Ascending aorta (tissue), 2 donors: ENCODE measurements around the gene SDK2. TPM values are rescaled to one million over a fixed set of nuclear protein-coding genes. Genes with fewer than 3 reads are reported as not detected.

ENCODE experiments used
- DNase-seq, 2 donors: peaks; one replicate each; pipeline ENCODE4 v3.0.0-alpha.2; 2019; ENCODE audit warnings: low spot score in 2 of 2
- H3K27ac ChIP-seq, 2 donors: fragments of 200-600 bp; sonication (generic); one replicate each; pipeline ENCODE4 v1.5.1; 2016 to 2017; ENCODE audit warnings: mild to moderate bottlenecking in 1 of 2
- H3K27me3 ChIP-seq: fragments of 200-600 bp; sonication (generic); one replicate; pipeline ENCODE4 v1.5.1; 2017
- H3K36me3 ChIP-seq, 2 donors: fragments of 200-600 bp; sonication (generic); one replicate each; pipeline ENCODE4 v1.5.1; 2016
- H3K4me1 ChIP-seq, 2 donors: fragments of 200-600 bp; sonication (generic); one replicate each; pipeline ENCODE4 v1.5.1; 2016 to 2017; ENCODE audit warnings: mild to moderate bottlenecking in 1 of 2
- H3K4me3 ChIP-seq, 2 donors: fragments of 200-600 bp; sonication (generic); one replicate each; pipeline ENCODE4 v1.5.1; 2016 to 2017; ENCODE audit warnings: mild to moderate bottlenecking in 1 of 2
- H3K9me3 ChIP-seq, 2 donors: fragments of 200-600 bp; sonication (generic); one replicate each; pipeline ENCODE4 v1.5.1; 2016
- CTCF ChIP-seq, 3 experiments: fragments of 200-600 bp in 2 of 3; fragments of 450-650 bp in 1 of 3; sonication (generic) in 2 of 3; IDR thresholded peaks; one replicate each; pipeline ENCODE4 v1.5.1; 2016 to 2019; ENCODE audit warnings: antibody characterized with exemption in 3 of 3, mild to moderate bottlenecking in 1 of 3, moderate library complexity in 1 of 3
- intact Hi-C: fragments of 100-400 bp; cut with DNase I; formaldehyde crosslinking; loops from one replicate; pipeline ENCODE4 v1.15.1; 2023
- total RNA-seq: library from RNA; depleted of rRNA; stranded (reverse); fragments of >200 nt; gene quantifications from one replicate; pipeline ENCODE4 v1.1.0, GENCODE V29; 2016

The SDK2 gene
- total RNA-seq, 1 donor from 2014 or later: 8.1 TPM

GRCh38 chr17:73584049-73584448 lies 60.2 kb downstream of the SDK2 start:
- no peak for DNase-seq
- no peaks in the 10 kb centered on the region for H3K27me3 ChIP-seq
- intact Hi-C loops: no loop called here
- H3K4me1 ChIP-seq: no peaks in the 10 kb centered on the region
- no peaks in the 10 kb centered on the region for H3K36me3 ChIP-seq
- no peak overlapping the region for H3K4me3 ChIP-seq
- no peak overlapping the region for H3K27ac ChIP-seq
- no peak for TF ChIP-seq CTCF (IDR thresholded peaks at IDR 0.05)
- no peaks in the 10 kb centered on the region for H3K9me3 ChIP-seq

- Histone ChIP-seq H3K4me1 (no peaks in the 10 kb centered on the region), H3K36me3 (no peaks in the 10 kb centered on the region), H3K27me3 (no peaks in the 10 kb centered on the region), H3K27ac (no peak overlapping the region), H3K4me3 (no peak overlapping the region), H3K9me3 (no peaks in the 10 kb centered on the region)
- intact Hi-C loops: no loop called here
- TF ChIP-seq CTCF (IDR thresholded peaks at IDR 0.05): no peak
- no peak for DNase-seq
These were observed 61.4 kb downstream of the SDK2 start for GRCh38 chr17:73582821-73583220.

GRCh38 chr17:73582359-73582758 lies 61.9 kb downstream of the SDK2 start:
- Histone ChIP-seq H3K4me3 (no peak overlapping the region), H3K4me1 (no peaks in the 10 kb centered on the region), H3K36me3 (no peaks in the 10 kb centered on the region), H3K27ac (no peak overlapping the region), H3K27me3 (no peaks in the 10 kb centered on the region), H3K9me3 (no peaks in the 10 kb centered on the region)
- intact Hi-C loops: no loop called here
- no peak for DNase-seq
- TF ChIP-seq CTCF (IDR thresholded peaks at IDR 0.05): no peak

- Histone ChIP-seq H3K4me1 (no peaks in the 10 kb centered on the region), H3K36me3 (no peaks in the 10 kb centered on the region), H3K4me3 (no peak overlapping the region), H3K27me3 (no peaks in the 10 kb centered on the region), H3K9me3 (no peaks in the 10 kb centered on the region), H3K27ac (no peak overlapping the region)
- no peak for DNase-seq
- intact Hi-C loops: no loop called here
- no peak for TF ChIP-seq CTCF (IDR thresholded peaks at IDR 0.05)
These were observed 62.9 kb downstream of the SDK2 start for GRCh38 chr17:73581379-73581778.

DNA sequence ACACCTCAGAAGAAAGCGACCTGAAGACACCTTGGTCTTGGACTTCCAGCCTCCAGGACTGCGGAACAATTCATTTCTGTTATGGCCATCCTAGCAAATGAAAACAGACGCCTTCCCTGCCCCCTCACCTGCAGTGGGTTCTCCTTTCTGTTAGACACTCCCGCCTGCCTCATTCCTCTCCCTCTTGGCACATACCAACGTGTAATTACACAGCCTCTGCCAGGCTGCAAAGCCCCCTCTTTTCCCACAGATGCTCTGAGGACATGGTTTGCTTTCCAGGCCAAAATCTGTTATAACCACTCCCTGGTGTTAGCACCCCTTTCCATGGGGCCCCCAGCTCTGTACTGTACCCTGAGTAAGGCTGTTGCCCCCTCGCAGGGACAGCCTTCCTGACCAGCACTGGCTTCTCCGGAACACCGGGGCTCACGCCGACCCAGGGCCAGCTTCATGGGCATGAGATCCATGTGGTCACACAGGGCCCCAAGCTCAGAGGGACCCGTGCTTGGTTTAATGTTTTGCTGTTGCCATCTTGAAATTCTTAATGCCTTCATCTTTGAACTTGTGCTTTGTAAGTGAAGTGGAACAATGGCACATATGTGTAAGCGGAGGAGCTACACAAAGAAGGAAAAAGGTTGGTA lies 64.1 kb downstream of the SDK2 start:
- TF ChIP-seq CTCF (IDR thresholded peaks at IDR 0.05): no peak
- Histone ChIP-seq H3K27ac (no peak overlapping the region), H3K27me3 (no peaks in the 10 kb centered on the region), H3K4me3 (no peak overlapping the region), H3K36me3 (no peaks in the 10 kb centered on the region), H3K4me1 (no peaks in the 10 kb centered on the region), H3K9me3 (no peaks in the 10 kb centered on the region)
- intact Hi-C loops: no loop called here
- no peak for DNase-seq
